Measurements from ENCODE around the gene RITA1.
"Not testable (repeated sequence)": the region's sequence is repeated elsewhere in the genome, so short reads cannot be mapped to it uniquely, and the experiment has no call there.

Gene RITA1

GRCh38 chr12:113202300-113203075 lies 17.0 kb downstream of the RITA1 start:
- no peak overlapping the region for H4K12ac ChIP-seq (ENCODE audit: low read depth, low read length)
- H3K18ac ChIP-seq (ENCODE audit: low read length), result no peak overlapping the region
- H3K79me1 ChIP-seq (ENCODE audit: low read length), result peaks cover 2% of the 10 kb centered on the region
- H2BK120ac ChIP-seq (ENCODE audit: insufficient read depth, low read length, poor library complexity), result no peak overlapping the region
- H3K36me3 ChIP-seq (ENCODE audit: control insufficient read depth in 1 of 2, insufficient read depth in 2 of 2, low read length in 2 of 2), result no peaks in the 10 kb centered on the region
- no peak overlapping the region for H2BK5ac ChIP-seq (ENCODE audit: low read depth, low read length, poor library complexity)
- no CpG with 5 or more reads among the region's 4 CpGs for WGBS (ENCODE audit: extremely low coverage, insufficient coverage, insufficient read length)
- H3K4me1 ChIP-seq (ENCODE audit: control insufficient read depth in 1 of 2, insufficient read depth in 2 of 2, low read length in 2 of 2), result no peaks in the 10 kb centered on the region
- DNase-seq, result no peak
- no peak overlapping the region for H2BK12ac ChIP-seq (ENCODE audit: low read length)
- H3K4ac ChIP-seq (ENCODE audit: low read depth, low read length), result no peak overlapping the region
- H3K9me3 ChIP-seq (ENCODE audit: insufficient read depth, low read depth, low read length), result no peaks in the 10 kb centered on the region
- H4K91ac ChIP-seq (ENCODE audit: low read depth, low read length), result no peak overlapping the region
- H3K79me2 ChIP-seq (ENCODE audit: control insufficient read depth, insufficient read depth, low read length, poor library complexity), result no peaks in the 10 kb centered on the region
- H2AK5ac ChIP-seq (ENCODE audit: low read length), result no peak overlapping the region
- no peaks in the 10 kb centered on the region for H3K27me3 ChIP-seq (ENCODE audit: insufficient read depth, low read length)
- no peak overlapping the region for H3K4me2 ChIP-seq (ENCODE audit: low read length)
- H2AFZ ChIP-seq (ENCODE audit: insufficient read depth, low read length, poor library complexity), result no peak overlapping the region
- no peak overlapping the region for H3K23ac ChIP-seq (ENCODE audit: low read length)
- H4K8ac ChIP-seq (ENCODE audit: low read depth, low read length), result no peak overlapping the region
- H3K27ac ChIP-seq (ENCODE audit: low read depth, low read length), result no peak overlapping the region
- H3K4me3 ChIP-seq (ENCODE audit: low read depth, low read length), result no peak overlapping the region
- no peak overlapping the region for H3K14ac ChIP-seq (ENCODE audit: low read length)
- no peak overlapping the region for H3K9ac ChIP-seq (ENCODE audit: low read length)

GRCh38 chr12:113203852-113204760 lies 18.6 kb downstream of the RITA1 start:
- Histone ChIP-seq H3K4me1 (ENCODE audit: control insufficient read depth in 1 of 2, insufficient read depth in 2 of 2, low read length in 2 of 2) (peaks cover 0 to 4% of the 10 kb centered on the region in 2 experiments), H3K14ac (ENCODE audit: low read length) (no peak overlapping the region), H2AK5ac (ENCODE audit: low read length) (no peak overlapping the region), H3K4me2 (ENCODE audit: low read length) (no peak overlapping the region), H3K4ac (ENCODE audit: low read depth, low read length) (no peak overlapping the region), H3K4me3 (ENCODE audit: low read depth, low read length) (no peak overlapping the region), H3K27me3 (ENCODE audit: insufficient read depth, low read length) (no peaks in the 10 kb centered on the region), H3K18ac (ENCODE audit: low read length) (no peak overlapping the region), H4K12ac (ENCODE audit: low read depth, low read length) (no peak overlapping the region), H2BK120ac (ENCODE audit: insufficient read depth, low read length, poor library complexity) (no peak overlapping the region), H3K9me3 (ENCODE audit: insufficient read depth, low read depth, low read length) (peaks cover 2% of the 10 kb centered on the region), H2BK5ac (ENCODE audit: low read depth, low read length, poor library complexity) (no peak overlapping the region), H3K27ac (ENCODE audit: low read depth, low read length) (no peak overlapping the region), H4K8ac (ENCODE audit: low read depth, low read length) (no peak overlapping the region), H3K23ac (ENCODE audit: low read length) (no peak overlapping the region), H2BK12ac (ENCODE audit: low read length) (no peak overlapping the region), H2AFZ (ENCODE audit: insufficient read depth, low read length, poor library complexity) (no peak overlapping the region), H3K79me1 (ENCODE audit: low read length) (peaks cover 2% of the 10 kb centered on the region), H3K79me2 (ENCODE audit: control insufficient read depth, insufficient read depth, low read length, poor library complexity) (no peaks in the 10 kb centered on the region), H3K36me3 (ENCODE audit: control insufficient read depth in 1 of 2, insufficient read depth in 2 of 2, low read length in 2 of 2) (no peaks in the 10 kb centered on the region), H3K9ac (ENCODE audit: low read length) (no peak overlapping the region), H4K91ac (ENCODE audit: low read depth, low read length) (no peak overlapping the region)
- no CpG with 5 or more reads among the region's 8 CpGs for WGBS (ENCODE audit: extremely low coverage, insufficient coverage, insufficient read length)
- peak in 1 of 2 donors; percentile 32 for DNase-seq

- Histone ChIP-seq H3K27me3 (ENCODE audit: insufficient read depth, low read length) (no peaks in the 10 kb centered on the region), H2BK5ac (ENCODE audit: low read depth, low read length, poor library complexity) (no peak overlapping the region), H4K12ac (ENCODE audit: low read depth, low read length) (no peak overlapping the region), H2AFZ (ENCODE audit: insufficient read depth, low read length, poor library complexity) (no peak overlapping the region), H3K18ac (ENCODE audit: low read length) (no peak overlapping the region), H2BK120ac (ENCODE audit: insufficient read depth, low read length, poor library complexity) (no peak overlapping the region), H3K4me3 (ENCODE audit: low read depth, low read length) (no peak overlapping the region), H3K27ac (ENCODE audit: low read depth, low read length) (no peak overlapping the region), H3K4me1 (ENCODE audit: control insufficient read depth in 1 of 2, insufficient read depth in 2 of 2, low read length in 2 of 2) (peaks cover 0 to 4% of the 10 kb centered on the region in 2 experiments), H3K79me1 (ENCODE audit: low read length) (peaks cover 2% of the 10 kb centered on the region), H3K14ac (ENCODE audit: low read length) (no peak overlapping the region), H2AK5ac (ENCODE audit: low read length) (no peak overlapping the region), H3K36me3 (ENCODE audit: control insufficient read depth in 1 of 2, insufficient read depth in 2 of 2, low read length in 2 of 2) (no peaks in the 10 kb centered on the region), H3K23ac (ENCODE audit: low read length) (no peak overlapping the region), H3K79me2 (ENCODE audit: control insufficient read depth, insufficient read depth, low read length, poor library complexity) (no peaks in the 10 kb centered on the region), H4K8ac (ENCODE audit: low read depth, low read length) (no peak overlapping the region), H2BK12ac (ENCODE audit: low read length) (no peak overlapping the region), H3K4ac (ENCODE audit: low read depth, low read length) (no peak overlapping the region), H4K91ac (ENCODE audit: low read depth, low read length) (no peak overlapping the region), H3K9ac (ENCODE audit: low read length) (no peak overlapping the region), H3K4me2 (ENCODE audit: low read length) (no peak overlapping the region), H3K9me3 (ENCODE audit: insufficient read depth, low read depth, low read length) (peaks cover 2% of the 10 kb centered on the region)
- no CpG with 5 or more reads among the region's 3 CpGs for WGBS (ENCODE audit: extremely low coverage, insufficient coverage, insufficient read length)
- no peak for DNase-seq
These were observed 19.3 kb downstream of the RITA1 start for GRCh38 chr12:113204804-113205203.

- H2AK5ac ChIP-seq (ENCODE audit: low read length); H4K8ac ChIP-seq (ENCODE audit: low read depth, low read length); H2AFZ ChIP-seq (ENCODE audit: insufficient read depth, low read length, poor library complexity); H3K4ac ChIP-seq (ENCODE audit: low read depth, low read length); H3K18ac ChIP-seq (ENCODE audit: low read length); H3K4me1 ChIP-seq (ENCODE audit: control insufficient read depth in 1 of 2, insufficient read depth in 2 of 2, low read length in 2 of 2); H3K27me3 ChIP-seq (ENCODE audit: insufficient read depth, low read length); H3K4me3 ChIP-seq (ENCODE audit: low read depth, low read length); H2BK12ac ChIP-seq (ENCODE audit: low read length); H3K79me2 ChIP-seq (ENCODE audit: control insufficient read depth, insufficient read depth, low read length, poor library complexity); H3K79me1 ChIP-seq (ENCODE audit: low read length); H4K12ac ChIP-seq (ENCODE audit: low read depth, low read length); H3K9me3 ChIP-seq (ENCODE audit: insufficient read depth, low read depth, low read length); H3K27ac ChIP-seq (ENCODE audit: low read depth, low read length); H3K36me3 ChIP-seq (ENCODE audit: control insufficient read depth in 1 of 2, insufficient read depth in 2 of 2, low read length in 2 of 2); DNase-seq; H2BK120ac ChIP-seq (ENCODE audit: insufficient read depth, low read length, poor library complexity); H3K23ac ChIP-seq (ENCODE audit: low read length); H3K9ac ChIP-seq (ENCODE audit: low read length); H3K4me2 ChIP-seq (ENCODE audit: low read length); H3K14ac ChIP-seq (ENCODE audit: low read length); H2BK5ac ChIP-seq (ENCODE audit: low read depth, low read length, poor library complexity): not testable (repeated sequence)
- no CpG with 5 or more reads among the region's 5 CpGs for WGBS (ENCODE audit: extremely low coverage, insufficient coverage, insufficient read length)
- peak overlapping the region; percentile 27 for H4K91ac ChIP-seq (ENCODE audit: low read depth, low read length)
These were observed 21.3 kb downstream of the RITA1 start for GRCh38 chr12:113206802-113207201.

All from trophoblast cell (in vitro differentiated cells and primary cell).